ENCODE measurements around the gene HPSE2.

Gene HPSE2

DNA sequence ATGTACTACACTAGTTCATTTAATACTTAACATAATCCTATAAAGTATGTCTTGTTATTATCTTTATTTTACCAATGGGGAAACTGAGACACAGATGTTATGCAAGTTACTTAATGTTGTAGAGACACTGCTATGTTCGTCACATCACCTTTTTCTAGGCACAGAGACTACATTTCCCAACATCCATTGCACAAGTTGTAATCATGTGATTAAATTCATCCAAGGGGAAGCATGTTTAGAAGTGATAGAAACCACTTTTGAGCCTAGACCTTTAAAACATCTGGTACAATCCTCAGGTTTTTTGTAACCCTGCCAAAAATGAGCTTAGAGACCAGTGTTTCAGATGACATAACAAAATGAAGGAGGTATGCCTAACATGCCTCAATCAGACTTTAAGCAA, 402.1 kb downstream of the HPSE2 start:
- TF ChIP-seq CTCF (conservative IDR thresholded peaks at IDR 0.05) (no peak), ZFX (IDR thresholded peaks at IDR 0.05) (no peak)
- no peak overlapping the region for H3K27ac ChIP-seq

DNA sequence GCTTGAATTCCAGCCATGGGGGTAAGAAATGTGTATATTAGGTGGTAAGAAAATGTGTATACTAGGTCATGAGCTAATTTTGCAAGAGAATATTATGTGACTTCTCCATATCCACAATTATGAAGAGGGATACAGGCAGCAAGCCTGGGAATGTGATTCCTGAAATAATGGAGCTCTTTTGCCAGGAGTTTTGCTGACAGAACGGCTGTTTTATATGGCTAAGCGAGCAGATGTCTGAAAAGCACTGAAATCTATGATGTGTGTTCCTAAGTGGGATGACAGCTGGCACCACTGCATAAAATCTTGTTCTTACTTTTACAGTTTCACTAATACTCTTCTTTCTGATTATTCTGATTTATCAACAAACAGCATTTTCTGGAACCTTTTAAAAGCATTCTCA, 402.9 kb downstream of the HPSE2 start:
- no peak overlapping the region for H3K27ac ChIP-seq
- TF ChIP-seq ZFX (IDR thresholded peaks at IDR 0.05) (no peak), CTCF (conservative IDR thresholded peaks at IDR 0.05) (no peak)

DNA sequence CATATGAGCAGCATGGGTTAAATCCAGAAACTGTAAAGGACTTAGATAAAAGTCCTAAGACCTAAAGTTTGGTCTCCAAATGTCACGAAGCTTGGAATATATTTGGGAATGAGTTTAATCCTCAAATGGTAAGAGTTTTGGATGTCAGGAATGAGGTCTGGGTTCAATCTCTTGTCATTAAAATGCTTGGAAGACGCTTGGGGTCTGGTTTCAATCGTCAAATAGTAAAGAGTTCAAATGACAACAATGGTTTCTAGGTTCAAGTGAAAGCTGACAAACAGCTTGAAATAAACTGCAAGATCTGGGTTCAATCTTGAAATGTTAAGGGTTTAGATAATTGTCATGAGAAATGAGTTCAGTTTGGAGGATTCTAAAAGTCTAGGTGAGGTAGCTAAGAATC, 403.5 kb downstream of the HPSE2 start:
- no peak for TF ChIP-seq ZFX (IDR thresholded peaks at IDR 0.05)
- TF ChIP-seq CTCF (conservative IDR thresholded peaks at IDR 0.05): no peak
- H3K27ac ChIP-seq: no peak overlapping the region

GRCh38 chr10:98831391-98831790, 404.3 kb downstream of the HPSE2 start:
- TF ChIP-seq CTCF (conservative IDR thresholded peaks at IDR 0.05): no peak
- no peak for TF ChIP-seq ZFX (IDR thresholded peaks at IDR 0.05)
- no peak overlapping the region for H3K27ac ChIP-seq

DNA sequence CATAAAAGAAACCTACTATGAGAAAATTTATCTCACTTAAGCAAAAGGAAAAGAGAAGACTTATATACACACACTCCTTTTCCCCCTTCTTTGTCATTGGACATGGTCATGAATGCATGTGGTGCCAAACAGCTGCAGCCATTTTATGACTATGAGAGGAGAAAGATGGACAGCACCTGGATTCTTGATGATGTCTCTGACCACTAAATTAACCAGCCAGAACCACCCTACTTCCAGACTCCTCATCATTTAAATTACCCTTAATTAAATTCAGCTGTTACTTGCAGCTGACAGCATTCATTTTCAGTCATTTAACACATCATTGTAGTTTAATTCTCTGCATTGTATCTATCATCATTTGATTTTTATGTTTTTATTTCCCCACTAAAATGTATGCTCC, 409.9 kb downstream of the HPSE2 start:
- TF ChIP-seq CTCF (conservative IDR thresholded peaks at IDR 0.05): no peak
- TF ChIP-seq ZFX (IDR thresholded peaks at IDR 0.05): no peak
- no peak overlapping the region for H3K27ac ChIP-seq

GRCh38 chr10:98817396-98817795, 418.3 kb downstream of the HPSE2 start:
- TF ChIP-seq CTCF (conservative IDR thresholded peaks at IDR 0.05): no peak
- TF ChIP-seq ZFX (IDR thresholded peaks at IDR 0.05): no peak
- no peak overlapping the region for H3K27ac ChIP-seq

GRCh38 chr10:98815039-98815885, 420.4 kb downstream of the HPSE2 start:
- TF ChIP-seq ZFX (IDR thresholded peaks at IDR 0.05) (no peak), CTCF (conservative IDR thresholded peaks at IDR 0.05) (no peak)
- no peak overlapping the region for H3K27ac ChIP-seq

All from C4-2B (cell line).